ENCODE measurements around the gene ZNF117.
"Not testable (repeated sequence)": the region's sequence is repeated elsewhere in the genome, so short reads cannot be mapped to it uniquely, and the experiment has no call there.

The ZNF117 gene

DNA sequence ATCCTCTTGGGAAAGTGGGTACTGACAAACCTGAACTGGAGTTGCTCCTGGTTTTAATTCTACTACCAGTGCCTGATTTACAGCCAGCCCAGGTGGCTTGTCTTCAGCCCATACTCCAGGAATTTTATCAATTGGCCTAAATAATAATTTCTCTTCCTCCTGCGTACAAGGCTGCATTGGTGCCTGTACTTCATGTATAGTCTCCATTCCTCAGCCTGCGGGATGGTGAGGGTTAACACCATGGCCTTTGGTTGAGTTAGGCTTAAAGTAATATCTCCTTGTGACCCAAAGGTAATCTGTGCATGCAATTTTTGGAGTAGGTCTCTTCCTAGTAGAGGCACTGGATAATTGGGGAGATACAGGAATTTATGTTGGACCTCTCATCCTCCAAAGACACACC, 5.5 kb upstream of the ZNF117 start:
- no peak for DNase-seq

DNA sequence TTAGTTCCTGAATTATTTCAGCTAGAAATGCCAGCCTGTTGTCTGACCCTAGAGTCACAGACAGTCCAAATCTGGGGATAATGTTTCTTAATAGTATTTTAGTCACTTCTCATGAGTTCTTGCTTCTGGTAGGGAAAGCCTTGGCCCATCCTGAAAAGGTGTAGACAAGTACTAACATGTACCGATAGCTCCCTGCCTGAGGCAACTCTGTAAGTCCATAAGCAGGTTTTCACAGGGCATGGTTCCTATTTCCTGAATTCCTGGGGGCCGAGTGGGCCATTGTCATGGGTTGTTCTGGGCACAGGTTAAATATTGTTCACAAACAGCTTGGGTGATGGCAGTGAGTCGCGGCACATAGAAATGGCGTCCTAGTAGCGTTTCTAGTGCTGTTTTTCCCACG, 3.1 kb upstream of the ZNF117 start:
- no peak for DNase-seq

DNA sequence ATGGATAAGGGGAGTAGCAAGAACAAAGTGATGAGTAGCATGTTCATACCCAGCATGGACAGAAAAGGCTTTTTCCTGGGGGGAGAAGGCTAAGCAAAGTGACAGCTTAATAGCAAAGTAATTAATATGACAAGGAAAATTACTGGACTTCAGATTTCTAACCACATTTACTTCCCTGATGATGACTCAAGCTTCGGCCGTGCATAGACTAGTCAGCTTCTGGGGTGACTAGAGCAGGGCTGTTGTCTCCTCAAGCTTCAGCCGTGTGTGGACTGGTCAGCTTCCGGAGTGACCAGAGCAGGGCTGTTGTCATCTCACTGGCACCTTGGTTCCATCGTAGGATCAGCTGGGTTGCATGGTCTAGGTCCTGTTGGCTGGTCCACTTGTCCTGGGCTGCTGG, 2.1 kb upstream of the ZNF117 start:
- DNase-seq = no peak

DNA sequence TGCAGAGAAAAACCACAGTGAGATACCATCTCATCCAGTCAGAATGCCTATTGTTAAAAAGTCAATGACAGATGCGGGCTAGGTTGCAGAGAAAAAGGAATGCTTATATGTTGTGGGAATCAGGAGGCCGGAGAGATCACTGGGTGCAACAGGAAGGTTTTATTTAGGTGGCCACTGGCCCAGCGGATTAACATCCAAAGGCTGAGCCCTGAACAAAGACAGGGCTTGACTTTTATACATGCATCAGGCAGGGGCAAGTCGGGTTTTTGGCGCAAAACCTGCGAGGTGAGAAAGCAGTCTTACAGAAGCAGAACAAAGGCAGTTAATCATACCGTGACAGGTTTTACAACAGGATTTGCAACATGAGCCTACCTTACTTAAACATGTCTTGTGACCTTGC, 620 bp downstream of the ZNF117 start:
- DNase-seq = no peak

DNA sequence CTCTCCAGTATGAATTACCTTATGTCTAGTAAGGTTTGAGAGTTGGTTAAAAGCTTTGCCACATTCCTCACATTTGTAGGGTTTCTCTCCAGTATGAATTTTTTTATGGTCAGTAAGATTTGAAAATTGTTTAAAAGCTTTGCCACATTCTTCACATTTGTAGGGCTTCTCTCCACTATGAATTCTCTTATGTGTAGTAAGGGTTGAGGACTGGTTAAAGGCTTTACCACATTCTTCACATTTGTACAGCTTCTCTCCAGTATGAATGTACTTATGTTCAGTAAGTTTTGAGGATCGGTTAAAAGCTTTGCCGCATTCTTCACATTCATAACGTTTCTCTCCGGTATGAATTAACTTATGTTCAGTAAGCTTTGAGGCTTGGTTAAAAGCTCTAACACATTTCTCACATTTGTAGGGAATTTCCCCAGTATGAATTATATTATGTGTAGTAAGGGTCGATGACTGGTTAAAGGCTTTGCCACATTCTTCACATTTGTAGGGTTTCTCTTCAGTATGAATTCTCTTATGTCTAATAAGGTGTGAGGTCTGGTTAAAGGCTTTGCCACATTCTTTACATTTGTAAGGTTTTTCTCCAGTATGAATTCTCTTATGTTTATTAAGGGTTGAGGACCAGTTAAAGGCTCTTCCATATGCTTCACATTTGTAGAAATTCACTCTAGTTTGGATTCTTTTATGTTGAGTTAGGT, 12.2 kb downstream of the ZNF117 start:
- no peak for DNase-seq

DNA sequence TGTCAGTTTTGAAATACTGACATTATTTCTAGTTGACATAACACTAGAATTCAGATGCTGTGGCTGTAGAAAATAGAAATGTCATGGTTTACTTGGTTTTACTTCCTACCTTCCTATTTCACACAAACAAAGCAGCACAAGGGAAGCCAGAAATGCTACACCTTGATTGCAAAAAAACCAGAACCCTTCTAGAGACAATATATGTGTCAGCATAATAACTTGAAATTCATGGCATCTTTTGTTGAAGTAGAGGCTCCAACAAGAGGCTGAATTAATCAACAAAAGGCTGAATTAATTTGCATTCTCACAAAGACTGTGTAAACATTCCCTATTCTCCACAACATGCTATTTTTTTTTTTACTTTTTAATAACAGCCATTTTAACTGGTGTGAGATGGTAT, 25.2 kb downstream of the ZNF117 start:
- no peak for DNase-seq

DNA sequence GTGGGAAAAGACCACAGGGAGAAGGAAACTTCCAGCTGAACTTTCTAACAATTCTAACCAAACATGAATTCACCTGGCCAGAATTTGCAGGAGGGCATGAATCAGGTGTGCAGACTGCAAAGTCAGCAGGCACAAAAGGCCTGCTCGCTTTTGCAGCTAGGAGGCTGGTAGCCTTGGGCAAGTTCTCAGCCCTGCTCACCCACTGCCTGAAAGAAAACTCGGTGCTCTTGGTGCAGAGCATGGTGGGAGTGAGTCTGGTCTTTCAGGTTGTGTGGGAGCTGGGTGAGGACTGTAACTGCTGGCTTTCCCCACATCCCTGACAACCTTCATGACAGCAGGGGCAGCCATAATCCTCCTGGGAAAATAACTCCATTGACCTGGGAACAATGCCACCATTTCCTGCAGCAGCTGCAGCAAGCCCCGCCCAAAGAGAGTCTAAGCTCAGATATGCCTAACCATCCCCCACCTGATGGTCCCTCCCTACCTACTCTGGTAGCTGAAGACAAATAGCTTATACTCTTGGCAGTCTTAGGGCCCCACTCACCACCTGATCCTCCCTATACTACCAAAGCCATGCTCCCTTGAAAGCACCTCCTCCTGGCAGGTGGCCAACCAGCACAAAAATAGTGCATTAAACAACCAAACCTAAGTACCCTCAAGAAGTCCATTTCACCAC, 31.6 kb downstream of the ZNF117 start:
- DNase-seq = no peak

DNA sequence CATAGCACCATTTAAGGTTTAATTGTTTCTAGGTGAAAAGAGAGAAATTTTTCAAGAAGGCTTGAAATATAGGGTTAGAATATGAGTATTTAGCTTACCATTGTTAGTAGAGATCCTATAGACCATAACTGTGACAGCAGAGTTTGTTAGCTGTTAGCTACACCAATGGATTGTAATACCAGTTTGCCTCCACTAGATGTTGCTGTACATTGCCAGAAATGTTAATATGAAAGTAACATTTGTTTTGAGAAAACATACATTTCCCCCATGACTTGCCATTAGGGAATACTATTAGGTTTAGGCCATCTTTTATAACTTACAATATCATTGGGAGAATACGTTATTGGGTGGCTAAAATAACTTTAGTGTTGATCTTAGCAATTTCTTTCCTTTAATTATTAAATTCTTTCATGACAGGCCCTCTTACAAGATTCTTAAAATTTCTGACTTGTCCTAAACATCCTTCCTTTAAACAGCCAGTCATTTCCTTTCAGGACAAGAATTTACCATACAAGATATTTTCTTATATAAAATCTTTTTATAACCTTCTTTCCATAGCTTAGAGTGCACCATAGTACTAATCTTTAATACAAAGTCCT, 39.5 kb downstream of the ZNF117 start:
- DNase-seq = peak; percentile 34

DNA sequence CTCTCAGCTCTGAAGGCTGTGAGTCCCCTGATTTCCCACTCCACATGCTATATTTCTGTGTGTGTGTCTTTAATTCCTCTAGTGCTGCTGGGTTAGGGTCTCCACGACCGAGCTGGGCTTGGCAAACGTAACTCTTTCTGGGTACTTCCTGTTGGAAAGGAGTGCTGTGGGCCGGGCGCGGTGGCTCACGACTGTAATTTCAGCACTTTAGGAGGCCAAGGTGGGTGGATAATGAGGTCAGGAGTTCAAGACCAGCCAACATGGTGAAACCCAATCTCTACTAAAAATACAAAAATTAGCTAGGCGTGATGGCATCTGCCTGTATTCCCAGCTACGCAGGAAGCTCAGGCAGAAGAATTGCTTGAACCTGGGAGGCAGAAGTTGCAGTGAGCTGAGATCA, 40.2 kb downstream of the ZNF117 start:
- DNase-seq = not testable (repeated sequence)

DNA sequence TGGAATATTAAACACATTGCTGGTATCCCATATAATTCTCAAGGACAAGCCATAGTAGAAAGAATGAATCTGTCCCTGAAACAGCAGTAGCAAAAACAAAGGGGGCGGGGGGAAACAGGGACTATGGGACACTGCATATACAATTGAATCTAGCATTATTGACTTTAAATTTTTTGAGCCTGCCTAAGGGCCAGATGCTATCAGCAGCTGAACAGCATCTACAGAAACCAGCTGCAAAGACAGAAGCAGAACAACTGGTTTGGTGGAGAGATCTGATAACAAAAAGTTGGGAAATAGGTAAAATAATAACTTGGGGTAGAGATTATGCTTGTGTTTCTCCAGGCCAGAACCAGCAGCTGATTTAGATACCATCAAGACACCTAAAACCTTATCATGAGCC, 42.1 kb downstream of the ZNF117 start:
- not testable (repeated sequence) for DNase-seq

DNA sequence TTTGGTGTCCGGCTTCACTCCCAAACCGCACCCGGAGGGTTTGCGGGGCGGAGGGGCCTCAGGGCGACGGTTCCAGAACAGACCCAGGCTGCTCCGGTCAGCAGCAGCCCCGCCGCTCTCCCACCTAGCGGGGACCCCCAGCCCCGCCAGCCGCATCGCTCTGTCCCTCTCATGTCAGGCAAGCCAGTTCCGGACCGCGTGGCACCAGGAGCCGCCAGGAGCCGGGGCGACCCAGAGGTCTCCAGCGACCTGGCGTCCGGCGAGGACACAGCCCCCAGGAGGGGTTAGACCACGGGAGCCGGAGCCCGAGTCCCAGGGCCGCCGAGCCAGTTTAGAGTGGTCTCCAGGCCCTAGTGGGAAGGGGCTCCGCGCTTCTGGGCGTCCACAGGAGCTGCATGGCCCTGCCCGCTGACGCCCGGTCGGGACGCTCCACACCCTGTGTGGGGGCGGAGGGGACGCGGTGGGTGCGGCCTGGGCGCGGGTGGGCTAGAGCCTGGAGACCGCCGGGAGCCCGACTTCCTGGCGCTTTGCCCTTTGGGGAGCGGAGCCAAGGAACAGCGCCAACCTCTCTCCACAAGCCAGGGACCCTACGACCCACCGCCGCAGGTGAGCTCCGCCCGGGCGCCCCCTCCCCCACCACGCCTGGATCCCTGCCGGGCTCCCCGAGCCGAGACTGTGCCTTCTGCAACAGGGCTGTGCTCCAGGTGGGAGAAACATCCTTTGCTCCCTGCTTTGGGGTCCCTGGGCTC, 43.4 kb downstream of the ZNF117 start:
- no peak for DNase-seq

DNA sequence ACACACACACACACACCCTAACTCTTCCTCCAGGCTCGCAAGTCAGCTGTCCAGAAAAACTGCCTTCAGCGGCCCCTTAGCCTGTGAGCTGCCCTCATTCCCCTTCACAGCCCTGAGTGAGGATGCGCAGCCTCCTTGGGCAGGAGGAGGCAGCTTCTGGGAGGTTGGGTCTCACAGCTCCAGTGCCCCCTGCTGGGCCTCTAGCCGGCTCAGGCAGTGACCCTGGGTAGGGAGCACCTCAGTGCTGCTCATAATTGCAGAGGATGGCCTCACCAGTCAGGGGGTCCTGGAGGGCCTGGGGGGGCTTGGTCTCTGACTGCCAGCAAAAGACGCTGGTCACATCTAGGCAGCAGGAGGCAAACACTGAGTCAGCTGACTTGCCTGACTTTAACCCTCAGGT, 44.1 kb downstream of the ZNF117 start:
- DNase-seq = no peak

DNA sequence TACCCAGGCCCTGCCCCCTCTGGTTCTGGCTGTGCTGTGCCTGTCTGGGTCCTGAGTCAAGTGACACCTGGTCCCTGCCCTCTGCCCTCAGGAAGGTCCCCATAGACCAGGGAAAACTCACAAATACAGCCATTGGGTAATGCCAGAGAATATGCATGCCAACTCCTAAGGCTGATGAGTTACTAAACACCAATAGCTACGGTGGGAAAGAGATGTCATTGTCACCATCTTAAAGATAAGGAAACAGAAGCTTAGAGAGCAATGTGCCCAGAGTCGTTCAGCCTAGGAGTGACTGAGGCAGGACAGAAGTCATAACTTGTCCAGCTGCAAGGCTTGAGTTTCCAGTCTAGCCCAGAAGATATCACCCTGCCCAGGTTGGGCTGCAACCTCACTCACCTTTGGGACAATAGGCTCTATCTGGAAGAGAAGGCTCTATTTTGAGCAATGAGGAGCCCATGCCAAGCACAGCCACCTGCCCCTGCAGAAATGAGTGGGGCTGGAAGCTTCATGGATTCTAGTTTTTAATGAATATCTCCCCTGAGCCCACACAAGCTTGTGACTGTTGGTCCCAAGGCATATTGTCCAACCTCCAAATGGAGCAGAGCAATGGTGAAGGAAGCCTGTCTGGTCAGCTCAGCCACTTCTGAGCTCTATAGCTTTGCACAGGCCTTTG, 45.2 kb downstream of the ZNF117 start:
- DNase-seq = no peak

DNA sequence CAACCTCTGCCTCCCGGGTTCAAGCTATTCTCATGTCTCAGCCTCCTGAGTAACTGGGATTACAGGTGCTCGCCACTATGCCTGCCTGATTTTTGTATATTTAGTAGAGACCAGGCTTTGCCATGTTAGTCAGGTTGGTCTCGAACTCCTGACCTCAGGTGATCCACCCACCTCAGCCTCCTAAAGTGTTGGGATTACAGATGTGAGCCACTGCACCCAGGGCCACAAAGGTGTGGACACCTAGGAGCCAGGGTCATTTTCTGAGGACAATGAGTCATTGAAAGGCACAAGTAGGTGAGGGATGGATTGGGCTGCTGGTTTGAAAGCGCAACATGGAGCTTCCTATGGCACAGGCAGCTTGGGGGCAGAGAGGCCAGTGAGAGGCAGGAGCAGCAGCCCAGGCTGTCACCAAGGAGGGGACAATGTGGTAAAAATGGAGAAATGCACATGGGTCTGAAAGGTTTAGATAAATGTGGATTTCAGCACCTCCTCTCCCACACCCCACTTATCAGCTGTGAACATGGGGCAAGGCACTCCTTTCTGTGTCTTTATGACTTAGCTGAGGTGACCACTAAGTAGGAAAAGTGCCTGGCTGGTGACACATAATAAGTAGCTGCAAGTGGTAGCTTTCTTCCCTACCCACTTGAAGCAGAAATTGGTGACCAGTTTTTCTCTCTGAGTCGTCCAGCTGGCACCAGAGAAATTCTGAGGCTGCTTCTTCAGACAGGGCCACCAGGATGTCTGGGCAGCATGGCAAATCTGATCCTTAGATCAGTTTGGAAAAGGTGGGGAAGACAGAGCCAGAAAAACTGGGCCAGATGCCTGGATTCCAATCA, 46.0 kb downstream of the ZNF117 start:
- not testable (repeated sequence) for DNase-seq

DNA sequence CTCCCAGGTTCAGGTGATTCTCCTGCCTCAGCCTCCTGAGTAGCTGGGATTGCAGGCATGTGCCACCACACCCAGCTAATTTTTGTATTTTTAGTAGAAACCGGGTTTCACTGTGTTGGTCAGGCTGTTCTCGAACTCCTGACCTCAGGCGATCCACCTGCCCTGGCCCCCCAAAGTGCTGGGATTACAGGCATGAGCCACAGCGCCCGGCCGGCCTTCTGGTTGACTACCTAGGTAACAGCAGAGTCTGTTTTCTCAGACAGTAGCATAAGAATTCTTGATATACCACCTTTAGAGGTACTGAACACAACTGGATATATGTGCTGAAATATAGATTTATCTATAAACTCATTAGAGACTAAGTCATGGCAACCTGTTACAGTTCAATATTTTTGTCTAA, 50.8 kb downstream of the ZNF117 start:
- DNase-seq = not testable (repeated sequence)

DNA sequence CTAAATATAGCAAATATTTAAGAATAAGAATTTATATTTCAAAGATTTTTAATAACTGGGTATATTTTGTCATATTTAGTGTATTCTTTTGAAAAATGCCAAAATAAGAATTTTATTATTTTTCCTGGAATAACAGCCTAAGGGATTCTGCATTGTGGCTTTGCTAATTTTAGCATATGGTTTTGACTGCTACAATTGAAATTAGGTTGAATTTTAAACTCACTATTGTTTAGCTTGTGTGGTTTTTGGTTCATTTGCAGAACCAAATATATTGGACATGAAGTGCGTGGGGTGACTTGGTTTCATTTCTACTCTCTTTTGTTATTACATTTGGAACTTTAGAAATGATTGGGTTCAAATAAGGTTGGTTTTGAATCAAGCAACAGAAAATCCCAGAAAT, 52.3 kb downstream of the ZNF117 start:
- no peak for DNase-seq

DNA sequence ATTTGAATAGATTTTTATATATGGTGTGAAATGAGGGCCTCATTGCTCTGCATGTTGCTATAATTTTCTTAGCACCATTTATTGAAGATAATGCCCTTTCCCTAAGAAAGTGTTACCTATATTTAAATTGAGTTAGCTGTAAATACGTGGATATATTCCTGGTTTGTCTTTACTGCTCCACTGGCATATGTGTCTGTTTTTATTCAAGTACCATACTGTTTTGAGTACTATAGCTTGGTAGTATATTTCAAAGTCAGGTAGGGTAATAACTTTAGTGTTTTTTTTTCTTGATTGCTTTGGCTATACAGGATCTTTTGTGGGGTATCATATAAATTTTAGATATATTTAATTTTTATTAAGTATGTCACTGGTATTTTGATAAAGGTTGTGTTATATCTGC, 56.4 kb downstream of the ZNF117 start:
- DNase-seq = no peak

DNA sequence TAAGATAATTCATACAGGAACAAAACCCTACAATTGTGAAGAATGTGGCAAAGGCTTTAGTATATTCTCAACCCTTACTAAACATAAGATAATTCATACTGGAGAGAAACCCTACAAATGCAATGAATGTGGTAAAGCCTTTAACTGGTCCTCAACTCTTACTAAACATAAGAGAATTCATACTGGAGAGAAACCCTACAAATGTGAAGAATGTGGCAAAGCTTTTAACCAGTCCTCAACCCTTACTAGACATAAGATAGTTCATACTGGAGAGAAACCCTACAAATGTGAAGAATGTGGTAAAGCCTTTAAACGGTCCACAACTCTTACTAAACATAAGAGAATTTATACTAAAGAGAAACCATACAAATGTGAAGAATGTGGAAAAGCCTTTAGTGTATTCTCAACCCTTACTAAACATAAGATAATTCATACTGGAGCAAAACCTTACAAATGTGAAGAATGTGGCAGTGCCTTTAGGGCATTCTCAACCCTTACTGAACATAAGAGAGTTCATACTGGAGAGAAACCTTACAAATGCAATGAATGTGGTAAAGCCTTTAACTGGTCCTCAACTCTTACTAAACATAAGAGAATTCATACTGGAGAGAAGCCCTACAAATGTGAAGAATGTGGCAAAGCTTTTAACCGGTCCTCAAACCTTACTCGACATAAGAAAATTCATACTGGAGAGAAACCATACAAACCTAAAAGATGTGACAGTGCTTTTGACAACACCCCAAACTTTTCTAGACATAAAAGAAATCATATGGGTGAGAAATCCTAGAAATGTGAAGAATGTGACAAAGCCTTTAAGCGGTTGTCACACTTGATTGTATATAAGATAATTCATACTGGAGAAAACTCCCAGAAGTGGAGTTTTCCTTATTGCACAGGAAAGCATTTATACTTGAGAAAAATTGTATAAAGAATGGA, 62.3 kb downstream of the ZNF117 start:
- not testable (repeated sequence) for DNase-seq
